Fibroblast of villous mesenchyme (primary cell): ENCODE results near the gene FMN1. TPM values are rescaled to one million over a fixed set of nuclear protein-coding genes. Genes with fewer than 3 reads are reported as not detected.

ENCODE experiments used
- DNase-seq: peaks from one replicate; pipeline ENCODE4 v3.0.0-alpha.2; 2010; ENCODE audit warnings: low read depth
- H3K4me3 ChIP-seq: 2 replicates; pipeline ENCODE4 v1.5.1; 2011; ENCODE audit warnings: low read depth, mild to moderate bottlenecking, low read length
- CTCF ChIP-seq: IDR thresholded peaks from 2 replicates; pipeline ENCODE4 v1.5.1; 2012; ENCODE audit warnings: low read depth, mild to moderate bottlenecking, low read length; ENCODE audit not compliant: insufficient read depth
- total RNA-seq: library from RNA; depleted of rRNA; stranded (reverse); fragments of >200 nt; gene quantifications from 2 replicates; pipeline ENCODE4 v1.2.3, GENCODE V29; 2012

FMN1 gene
- total RNA-seq, 1 donor: 8.6 TPM

- no peak for DNase-seq
- no peak overlapping the region for H3K4me3 ChIP-seq
- no peak for TF ChIP-seq CTCF
Observed at GRCh38 chr15:33016405-33017024, 178.0 kb downstream of the FMN1 start.

- DNase-seq: no peak
- no peak overlapping the region for H3K4me3 ChIP-seq
- TF ChIP-seq CTCF: no peak
Observed at GRCh38 chr15:33014586-33014985, 179.9 kb downstream of the FMN1 start.

GRCh38 chr15:33013827-33014445 is 180.6 kb downstream of the FMN1 start:
- no peak overlapping the region for H3K4me3 ChIP-seq
- peak; percentile 40 for DNase-seq
- no peak for TF ChIP-seq CTCF

- no peak for DNase-seq
- TF ChIP-seq CTCF: no peak
- no peak overlapping the region for H3K4me3 ChIP-seq
Observed at GRCh38 chr15:33011976-33012375, 182.5 kb downstream of the FMN1 start.

GRCh38 chr15:33009603-33010002 is 184.9 kb downstream of the FMN1 start:
- no peak overlapping the region for H3K4me3 ChIP-seq
- DNase-seq: no peak
- TF ChIP-seq CTCF: no peak

- H3K4me3 ChIP-seq: no peak overlapping the region
- no peak for TF ChIP-seq CTCF
- DNase-seq: no peak
Observed at GRCh38 chr15:33009026-33009425, 185.5 kb downstream of the FMN1 start.
